Measurements from ENCODE around the gene PI16. TPM values are rescaled to one million over a fixed set of nuclear protein-coding genes. Genes with fewer than 3 reads are reported as not detected.

PI16 gene
- total RNA-seq, 2 experiments from 2014 or later = 0.30 TPM; not detected in 1

DNA sequence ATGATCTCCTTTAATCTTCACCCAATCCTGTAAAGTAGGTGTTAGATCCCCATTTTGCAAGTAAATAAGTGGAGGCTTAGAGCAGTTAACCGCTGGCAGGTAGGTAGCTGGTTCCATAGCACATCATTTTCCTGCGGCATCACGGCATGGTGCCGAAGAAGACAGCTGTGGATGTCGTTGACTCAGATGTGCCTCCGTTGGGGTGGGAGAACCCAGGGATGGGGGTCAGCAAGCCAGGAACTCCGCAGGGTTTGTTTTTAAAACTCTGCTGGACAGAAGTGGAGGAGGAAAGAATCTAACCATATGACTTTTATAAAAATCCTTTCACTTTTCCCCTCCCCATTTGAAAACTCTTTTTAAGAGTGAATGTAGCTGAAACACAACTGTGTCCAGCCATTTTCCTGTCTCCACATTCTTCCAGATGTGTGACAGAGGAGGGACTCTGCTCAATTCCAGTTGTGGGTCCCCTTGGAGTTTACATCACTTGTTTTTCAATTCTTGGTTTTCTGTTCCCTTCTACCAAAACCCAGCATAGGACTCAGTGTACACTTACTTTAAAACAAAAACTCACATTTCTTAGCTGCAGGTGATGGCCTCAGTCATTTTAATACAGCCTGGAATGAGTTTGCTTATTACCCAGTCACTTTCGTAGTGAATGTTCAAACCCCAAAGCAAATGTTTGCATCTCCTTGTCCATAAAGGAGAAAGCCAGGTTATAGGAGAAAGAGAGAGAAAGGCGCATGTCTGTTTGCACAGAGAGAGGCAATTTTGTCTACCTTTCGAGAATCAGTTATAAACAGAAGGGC is 27.6 kb upstream of the PI16 start:
- no peaks in the 10 kb centered on the region for H3K79me2 ChIP-seq (ENCODE audit: insufficient read depth, low read depth, low read length)
- no peaks in the 10 kb centered on the region for H3K9me3 ChIP-seq (ENCODE audit: low read length)
- H3K4me1 ChIP-seq (ENCODE audit: insufficient read depth, low read length, poor library complexity, severe bottlenecking) = no peaks in the 10 kb centered on the region
- no peak overlapping the region for H2AFZ ChIP-seq (ENCODE audit: low read length)
- no peak overlapping the region for H3K27ac ChIP-seq (ENCODE audit: low read depth, low read length, poor library complexity, severe bottlenecking)
- TF ChIP-seq, protein P1, sequence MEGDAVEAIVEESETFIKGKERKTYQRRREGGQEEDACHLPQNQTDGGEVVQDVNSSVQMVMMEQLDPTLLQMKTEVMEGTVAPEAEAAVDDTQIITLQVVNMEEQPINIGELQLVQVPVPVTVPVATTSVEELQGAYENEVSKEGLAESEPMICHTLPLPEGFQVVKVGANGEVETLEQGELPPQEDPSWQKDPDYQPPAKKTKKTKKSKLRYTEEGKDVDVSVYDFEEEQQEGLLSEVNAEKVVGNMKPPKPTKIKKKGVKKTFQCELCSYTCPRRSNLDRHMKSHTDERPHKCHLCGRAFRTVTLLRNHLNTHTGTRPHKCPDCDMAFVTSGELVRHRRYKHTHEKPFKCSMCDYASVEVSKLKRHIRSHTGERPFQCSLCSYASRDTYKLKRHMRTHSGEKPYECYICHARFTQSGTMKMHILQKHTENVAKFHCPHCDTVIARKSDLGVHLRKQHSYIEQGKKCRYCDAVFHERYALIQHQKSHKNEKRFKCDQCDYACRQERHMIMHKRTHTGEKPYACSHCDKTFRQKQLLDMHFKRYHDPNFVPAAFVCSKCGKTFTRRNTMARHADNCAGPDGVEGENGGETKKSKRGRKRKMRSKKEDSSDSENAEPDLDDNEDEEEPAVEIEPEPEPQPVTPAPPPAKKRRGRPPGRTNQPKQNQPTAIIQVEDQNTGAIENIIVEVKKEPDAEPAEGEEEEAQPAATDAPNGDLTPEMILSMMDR (conservative IDR thresholded peaks at IDR 0.05; ENCODE audit: low read length) = no peak
- no peak for TF ChIP-seq EZH2phosphoT487 (IDR thresholded peaks at IDR 0.05; ENCODE audit: borderline replicate concordance, low read depth, low read length)
- H3K36me3 ChIP-seq (ENCODE audit: insufficient read depth, low read length) = 0 out of 2 replicates have a peak, but pooled peaks cover 4% of the 10 kb centered on the region
- ChIA-PET POLR2A (interaction anchor here (0.6 kb wide), 1 partner anchor 10 kb away, joined by 4 read pairs; no protein-coding TSS in a partner anchor), CTCF (ENCODE audit: unreplicated experiment) (no interaction called here)
- intact Hi-C loops (cut with micrococcal nuclease; ENCODE audit: unreplicated experiment) = no loop called here
- no peak overlapping the region for H3K4me3 ChIP-seq (ENCODE audit: low read depth, low read length, poor library complexity, severe bottlenecking)
- H4K20me1 ChIP-seq (ENCODE audit: insufficient read depth, low read length) = no peaks in the 10 kb centered on the region
- H3K9me2 ChIP-seq (ENCODE audit: insufficient read depth, low read length) = no peaks in the 10 kb centered on the region
- no TSS peak for BruUV-seq (replicated peaks)
- no peak overlapping the region for H3K4me2 ChIP-seq (ENCODE audit: low read length)
- no peak for DNase-seq (ENCODE audit: low spot score)

DNA sequence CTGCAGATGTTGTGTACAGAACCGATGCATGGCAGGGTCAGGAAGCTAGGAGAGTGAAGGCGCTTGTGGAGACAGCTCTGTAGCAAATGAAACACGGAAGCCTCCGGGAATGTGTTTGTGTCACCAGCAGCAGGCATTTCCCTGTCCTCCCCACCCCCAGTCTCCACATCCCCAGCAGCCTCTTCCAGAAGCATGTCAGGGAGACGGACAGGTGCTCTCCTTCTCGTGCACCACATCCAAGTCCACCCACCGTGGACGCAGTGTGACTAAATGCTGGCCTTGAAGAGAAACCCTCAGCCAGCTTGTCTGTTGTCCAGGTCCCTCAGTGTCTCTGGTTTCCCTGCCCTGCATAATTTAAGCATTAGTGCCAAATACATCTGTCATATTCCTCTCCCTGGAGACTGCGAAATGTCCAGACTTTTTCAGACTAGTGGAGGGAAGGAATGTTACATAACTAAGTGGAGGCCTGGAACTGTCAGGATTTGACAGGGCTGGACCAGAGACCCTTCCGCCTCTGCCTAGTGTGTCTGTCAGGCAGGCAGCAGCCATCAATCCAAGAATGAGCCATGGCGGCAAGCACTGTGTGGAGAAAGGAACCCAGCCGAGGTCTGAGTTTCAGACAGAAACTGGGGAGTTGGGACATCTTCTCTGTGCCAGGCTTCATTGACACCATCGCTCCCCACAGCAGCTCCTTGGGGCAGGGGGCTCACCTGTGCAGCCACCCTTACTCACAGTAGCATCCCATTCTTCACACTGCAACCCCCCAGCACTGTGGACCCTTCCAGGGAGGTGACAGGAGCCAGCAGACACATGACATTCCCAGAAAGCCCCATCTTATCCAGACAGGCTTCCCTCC is 26.6 kb upstream of the PI16 start:
- Histone ChIP-seq H4K20me1 (ENCODE audit: insufficient read depth, low read length) (no peaks in the 10 kb centered on the region), H2AFZ (ENCODE audit: low read length) (no peak overlapping the region), H3K4me1 (ENCODE audit: insufficient read depth, low read length, poor library complexity, severe bottlenecking) (no peaks in the 10 kb centered on the region), H3K9me3 (ENCODE audit: low read length) (no peaks in the 10 kb centered on the region), H3K9me2 (ENCODE audit: insufficient read depth, low read length) (no peaks in the 10 kb centered on the region), H3K79me2 (ENCODE audit: insufficient read depth, low read depth, low read length) (no peaks in the 10 kb centered on the region), H3K4me2 (ENCODE audit: low read length) (no peak overlapping the region), H3K27ac (ENCODE audit: low read depth, low read length, poor library complexity, severe bottlenecking) (no peak overlapping the region), H3K36me3 (ENCODE audit: insufficient read depth, low read length) (0 out of 2 replicates have a peak, but pooled peaks cover 4% of the 10 kb centered on the region), H3K4me3 (ENCODE audit: low read depth, low read length, poor library complexity, severe bottlenecking) (no peak overlapping the region)
- intact Hi-C loops (cut with micrococcal nuclease; ENCODE audit: unreplicated experiment) = no loop called here
- no peak for TF ChIP-seq EZH2phosphoT487 (IDR thresholded peaks at IDR 0.05; ENCODE audit: borderline replicate concordance, low read depth, low read length)
- TF ChIP-seq, protein P1 (conservative IDR thresholded peaks at IDR 0.05; ENCODE audit: low read length) = no peak
- POLR2A ChIA-PET = interaction anchor here (0.6 kb wide), 1 partner anchor 9 kb away, joined by 4 read pairs; no protein-coding TSS in a partner anchor
- CTCF ChIA-PET (ENCODE audit: unreplicated experiment) = no interaction called here
- no peak for DNase-seq (ENCODE audit: low spot score)
- BruUV-seq (replicated peaks) = no TSS peak

Measured in OCI-LY7 (cell line).